HG03095 (cell line): ENCODE measurements around the gene ZNF521.

ENCODE experiments used
- ATAC-seq: cut with Tn5 transposase; IDR thresholded peaks from one replicate; pipeline ENCODE4 v1.9.1; 2021; ENCODE audit warnings: moderate library complexity; ENCODE audit not compliant: unreplicated experiment

The ZNF521 gene

GRCh38 chr18:25133879-25134278 lies 218.1 kb downstream of the ZNF521 start:
- no peak for ATAC-seq

GRCh38 chr18:25132786-25133496 lies 219.0 kb downstream of the ZNF521 start:
- ATAC-seq: no peak

DNA sequence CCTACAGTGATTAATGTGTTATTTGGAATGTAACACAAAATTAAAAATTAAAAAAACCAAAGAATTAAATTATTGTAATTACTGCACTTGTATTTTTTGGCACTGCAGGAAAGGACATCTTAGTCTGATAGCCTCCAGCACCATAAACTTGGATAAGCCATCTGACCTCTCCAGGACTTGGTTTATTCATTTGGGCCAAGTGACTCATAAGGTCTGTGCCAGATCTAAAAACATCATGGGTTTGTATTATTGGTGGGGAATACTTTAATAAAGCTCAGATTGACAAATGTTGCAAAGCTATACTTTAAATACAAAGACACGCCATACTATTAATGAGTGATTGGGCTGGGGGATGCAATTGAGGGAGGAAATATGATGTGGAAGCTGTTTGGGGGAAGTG lies 225.2 kb downstream of the ZNF521 start:
- ATAC-seq: no peak

DNA sequence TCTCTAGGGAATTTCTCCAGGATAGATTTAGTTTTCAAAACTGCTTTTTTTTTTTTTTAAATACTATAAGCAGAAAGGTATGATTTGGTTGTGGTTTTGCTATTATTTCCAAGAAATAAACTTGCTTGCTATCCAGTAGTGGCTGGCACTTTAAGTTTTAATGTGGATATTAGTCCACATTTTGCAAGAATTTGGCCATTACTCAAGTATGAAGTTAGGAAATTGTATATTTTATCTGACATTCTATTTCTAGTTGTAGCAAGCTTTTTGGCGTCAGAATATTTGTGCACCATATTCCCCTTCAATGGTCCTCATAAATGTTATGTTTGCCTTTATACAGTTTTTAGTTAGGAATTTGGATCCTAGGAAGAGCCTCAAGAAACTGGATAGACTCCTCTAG lies 226.3 kb downstream of the ZNF521 start:
- ATAC-seq: no peak

GRCh38 chr18:25123438-25124232 lies 228.3 kb downstream of the ZNF521 start:
- no peak for ATAC-seq

- no peak for ATAC-seq
Measured at GRCh38 chr18:25121442-25121841, 230.5 kb downstream of the ZNF521 start.

DNA sequence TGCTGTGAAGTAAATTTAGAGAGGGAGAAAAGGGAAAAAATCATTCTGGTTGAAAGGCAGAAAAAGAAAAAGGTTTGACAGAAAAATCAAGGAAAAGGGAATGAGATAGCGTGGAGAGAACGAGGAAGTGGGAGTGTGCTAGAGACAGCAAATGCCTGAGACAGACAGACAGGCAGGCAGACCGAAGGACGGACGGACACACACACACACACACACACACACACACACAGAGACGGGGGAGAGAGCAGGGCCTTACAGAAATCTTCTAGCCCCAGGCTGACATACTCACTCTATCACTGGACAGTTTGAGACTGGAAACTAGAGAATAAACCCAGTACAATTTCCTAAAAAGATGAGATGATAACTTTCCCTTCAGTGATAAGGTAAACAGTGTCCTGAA lies 238.4 kb downstream of the ZNF521 start:
- no peak for ATAC-seq

DNA sequence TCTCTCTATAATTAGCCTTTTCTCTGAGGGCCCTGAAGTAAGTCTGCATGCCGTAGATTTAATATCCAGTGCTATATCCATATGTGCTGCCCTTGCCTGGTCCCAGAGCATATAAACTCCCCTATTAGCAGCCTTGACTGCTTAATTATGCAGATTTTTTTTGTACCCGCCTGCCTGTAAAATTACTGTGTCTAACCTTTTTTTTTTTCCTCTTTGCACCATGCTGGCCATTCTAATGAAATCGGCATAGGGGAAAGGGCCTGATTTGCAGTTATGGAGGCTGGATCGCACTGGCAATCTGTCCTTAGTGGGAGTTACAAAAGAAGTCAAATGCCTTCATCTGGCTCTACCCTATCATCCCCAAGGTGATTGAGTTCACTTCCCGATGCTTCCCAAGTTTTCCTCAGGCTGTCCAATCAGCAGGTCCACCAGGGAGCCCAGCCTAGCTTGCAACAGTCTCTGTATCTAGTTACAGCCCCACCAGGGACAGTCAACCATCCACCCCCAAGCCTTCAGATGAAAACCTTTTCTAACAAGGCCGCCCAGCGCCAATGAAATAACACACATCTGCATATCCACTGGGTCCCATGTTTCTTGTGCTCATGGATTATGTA lies 239.0 kb downstream of the ZNF521 start:
- no peak for ATAC-seq

DNA sequence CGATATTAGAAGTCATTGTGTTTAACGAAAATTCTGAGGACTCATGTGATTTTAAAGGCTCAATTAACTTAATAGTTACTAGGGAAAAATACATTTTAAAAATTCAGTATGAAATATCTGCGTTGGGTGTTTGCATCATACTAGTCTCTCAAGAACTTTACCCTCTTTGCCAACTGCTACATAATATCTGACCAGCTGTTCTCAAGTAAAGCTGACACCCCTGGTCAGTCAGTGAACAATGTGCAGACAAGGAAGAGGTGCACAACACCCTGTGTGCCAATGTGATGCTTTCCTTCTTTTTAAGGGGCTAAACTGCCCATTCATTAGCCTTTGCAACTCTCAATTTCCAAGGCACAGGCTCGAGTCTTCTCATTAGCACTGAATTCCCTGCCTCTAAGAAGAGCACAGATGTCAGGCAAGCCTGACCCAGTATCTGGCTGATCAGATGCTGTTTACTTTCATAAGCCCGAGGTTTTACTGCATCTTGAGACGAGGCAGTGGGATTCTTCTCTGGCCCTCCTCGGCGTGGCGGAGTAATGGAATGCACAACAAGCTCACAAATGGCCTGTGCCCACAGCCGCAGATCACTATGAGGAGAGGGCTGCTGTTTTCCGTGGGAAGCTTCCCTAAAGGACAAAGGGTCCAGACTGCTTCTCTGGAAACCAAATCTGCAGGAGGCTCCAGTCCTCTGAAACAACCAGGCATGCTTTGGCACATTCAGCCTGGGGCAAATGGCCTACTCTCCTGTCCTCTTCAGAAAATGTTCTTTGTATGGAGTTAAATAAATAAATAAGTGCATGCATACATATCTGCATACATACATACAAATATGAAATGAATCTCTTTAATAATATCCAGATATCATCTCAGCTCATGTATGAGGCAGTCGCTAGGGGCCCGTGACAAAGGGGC lies 240.3 kb downstream of the ZNF521 start:
- no peak for ATAC-seq

DNA sequence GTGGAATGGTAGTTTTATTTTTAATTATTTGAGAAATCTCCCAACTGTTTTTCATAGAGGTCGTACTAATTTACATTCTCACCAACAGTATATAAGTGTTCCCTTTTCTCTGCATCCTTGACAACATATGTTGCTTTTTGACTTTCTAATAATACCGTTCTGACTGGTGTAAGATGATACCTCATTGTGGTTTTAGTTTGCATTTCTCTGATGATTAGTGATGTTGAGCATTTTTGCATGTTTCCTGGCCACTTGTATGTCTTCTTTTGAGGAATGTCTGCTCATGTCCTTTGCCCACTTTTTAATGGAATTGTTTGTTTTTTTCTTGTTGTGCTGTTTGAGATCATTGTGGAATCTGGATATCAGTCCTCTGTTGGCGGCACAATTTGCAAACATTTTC lies 242.5 kb downstream of the ZNF521 start:
- ATAC-seq: no peak

GRCh38 chr18:25103468-25104155 lies 248.4 kb downstream of the ZNF521 start:
- no peak for ATAC-seq

- ATAC-seq: no peak
Measured at GRCh38 chr18:25102662-25103061, 249.3 kb downstream of the ZNF521 start.

GRCh38 chr18:25100418-25100817 lies 251.5 kb downstream of the ZNF521 start:
- no peak for ATAC-seq

GRCh38 chr18:25099895-25100294 lies 252.1 kb downstream of the ZNF521 start:
- no peak for ATAC-seq

DNA sequence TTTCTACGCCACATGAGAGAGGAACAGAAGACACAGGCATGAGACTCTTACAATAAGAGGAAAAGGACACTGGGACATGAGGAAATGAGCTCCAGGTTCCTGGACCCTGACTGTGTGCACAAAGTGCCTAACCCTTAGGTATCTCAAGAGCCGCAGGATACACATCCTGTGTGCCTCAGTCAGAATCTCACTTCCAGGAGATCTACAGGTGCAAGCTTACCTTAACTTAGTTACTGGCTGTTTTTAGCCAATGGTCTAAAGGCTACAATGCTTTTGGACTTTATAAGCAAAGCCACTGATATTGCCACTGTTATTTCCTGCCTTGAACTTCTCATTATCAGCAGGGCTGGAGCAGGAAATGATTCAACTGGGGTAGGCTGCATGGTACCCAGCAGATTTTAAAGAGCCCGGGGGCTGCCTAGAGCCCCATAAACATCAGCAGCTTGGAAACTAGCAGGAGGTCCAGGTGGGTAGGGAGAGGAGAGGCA lies 254.4 kb downstream of the ZNF521 start:
- no peak for ATAC-seq

DNA sequence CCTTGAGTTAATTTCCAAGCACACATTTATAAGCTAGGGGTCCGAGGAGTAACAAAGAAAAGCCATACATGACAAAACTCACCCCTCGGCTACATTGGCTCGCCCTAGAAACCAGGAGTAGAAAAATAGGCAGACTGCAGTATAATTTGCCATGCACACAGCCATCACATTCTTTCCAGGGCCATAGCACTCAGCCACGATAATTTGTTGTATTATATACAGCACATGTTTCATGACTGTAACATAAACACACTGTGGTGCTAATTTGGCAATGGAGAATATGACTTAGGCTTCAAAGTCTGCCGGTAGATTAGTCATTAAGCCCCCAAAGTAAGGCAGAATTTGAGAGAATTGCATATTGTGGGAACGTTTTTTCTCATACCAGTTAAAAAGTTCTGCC lies 254.9 kb downstream of the ZNF521 start:
- no peak for ATAC-seq

DNA sequence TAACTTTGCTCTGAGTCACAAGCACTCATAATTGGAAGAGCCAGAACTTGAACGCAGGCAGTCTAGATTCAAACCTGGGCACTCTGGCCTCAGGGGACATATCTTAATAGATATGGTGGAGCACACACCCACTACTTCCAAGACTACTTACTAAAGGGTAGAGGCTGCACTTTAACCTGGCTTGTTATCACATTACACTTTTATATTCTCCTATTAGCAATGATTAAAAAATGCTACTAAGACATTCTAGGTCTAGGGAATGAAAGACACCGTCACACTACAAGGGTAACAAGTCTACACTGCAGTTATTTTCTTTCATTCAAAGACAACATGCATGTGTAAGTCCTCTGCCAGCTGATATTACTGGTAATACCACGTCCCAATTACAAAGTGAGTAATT lies 258.8 kb downstream of the ZNF521 start:
- ATAC-seq: no peak

- no peak for ATAC-seq
Measured at GRCh38 chr18:25089470-25089869, 262.5 kb downstream of the ZNF521 start.

- ATAC-seq: no peak
Measured at GRCh38 chr18:25086876-25087275, 265.1 kb downstream of the ZNF521 start.

- no peak for ATAC-seq
Measured at GRCh38 chr18:25081001-25081400, 271.0 kb downstream of the ZNF521 start.
